HG03135 (cell line): ENCODE results near the gene TMEM131.
"Not testable (repeated sequence)": the region's sequence is repeated elsewhere in the genome, so short reads cannot be mapped to it uniquely, and the experiment has no call there.

Experiments used
- ATAC-seq: cut with Tn5 transposase; IDR thresholded peaks from one replicate; pipeline ENCODE4 v1.9.1; 2021; ENCODE audit warnings: mild to moderate bottlenecking, moderate library complexity; ENCODE audit not compliant: unreplicated experiment

Gene TMEM131

DNA sequence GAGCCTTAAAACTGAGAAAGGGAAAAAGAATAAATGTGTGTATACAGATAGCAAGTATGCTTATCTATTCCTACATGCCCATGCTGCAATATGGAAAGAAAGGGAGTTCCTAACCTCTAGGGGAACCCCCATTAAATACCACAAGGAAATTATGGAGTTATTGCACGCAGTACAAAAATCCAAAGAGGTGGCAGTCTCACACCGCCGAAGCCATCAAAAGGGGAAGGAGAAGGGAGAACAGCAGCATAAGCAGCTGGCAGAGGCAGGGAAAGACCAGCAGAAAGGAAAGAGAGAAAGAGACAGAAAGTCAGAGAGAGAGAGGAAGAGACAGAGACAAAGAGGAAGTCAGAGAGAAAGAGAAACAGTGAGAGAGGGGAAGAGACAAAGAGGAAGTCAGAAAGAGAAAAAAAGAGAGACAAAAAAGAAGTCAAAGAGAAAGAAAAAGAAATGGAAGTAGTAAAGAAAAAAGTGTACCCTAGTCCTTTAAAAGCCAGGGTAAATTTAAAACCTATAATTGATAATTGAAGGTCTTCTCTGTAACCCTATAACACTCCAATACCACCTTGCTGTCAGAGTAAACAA, 169.4 kb downstream of the TMEM131 start:
- not testable (repeated sequence) for ATAC-seq

DNA sequence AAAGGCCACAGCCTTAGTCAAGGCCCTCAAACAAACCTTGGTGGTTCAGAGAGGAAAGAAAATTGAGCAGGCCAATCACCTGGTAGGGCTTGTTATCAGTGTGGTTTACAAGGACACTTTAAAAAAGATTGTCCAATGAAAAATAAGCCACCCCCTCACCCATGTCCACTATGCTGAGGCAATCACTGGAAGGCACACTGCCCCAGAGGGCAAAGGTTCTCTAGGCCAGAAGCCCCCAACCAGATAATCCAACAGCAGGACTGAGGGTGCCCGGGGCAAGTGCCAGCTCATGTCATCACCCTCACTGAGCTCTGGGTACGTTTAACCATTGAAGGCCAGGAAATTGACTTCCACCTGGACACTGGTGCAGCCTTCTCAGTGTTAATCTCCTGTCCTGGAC, 171.7 kb downstream of the TMEM131 start:
- not testable (repeated sequence) for ATAC-seq

DNA sequence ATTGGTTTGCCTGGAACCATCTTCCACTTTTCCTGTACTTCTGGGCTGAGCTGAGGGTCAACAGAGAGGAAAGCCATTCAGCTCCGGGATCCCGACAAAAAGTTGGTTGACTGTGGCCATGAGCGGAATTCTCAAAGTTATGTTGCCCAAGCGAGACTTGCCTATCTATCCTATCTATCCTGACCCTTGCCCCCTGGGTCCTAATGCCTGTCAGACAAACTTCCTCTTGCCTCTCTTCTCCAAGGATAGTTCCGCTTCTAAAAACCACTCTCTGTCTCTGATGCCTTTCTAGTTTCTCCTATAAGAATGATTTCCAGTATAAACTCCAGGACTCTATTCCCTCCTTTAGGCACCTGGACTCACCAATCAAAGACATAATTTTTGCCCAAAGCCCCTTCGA, 173.9 kb downstream of the TMEM131 start:
- not testable (repeated sequence) for ATAC-seq

DNA sequence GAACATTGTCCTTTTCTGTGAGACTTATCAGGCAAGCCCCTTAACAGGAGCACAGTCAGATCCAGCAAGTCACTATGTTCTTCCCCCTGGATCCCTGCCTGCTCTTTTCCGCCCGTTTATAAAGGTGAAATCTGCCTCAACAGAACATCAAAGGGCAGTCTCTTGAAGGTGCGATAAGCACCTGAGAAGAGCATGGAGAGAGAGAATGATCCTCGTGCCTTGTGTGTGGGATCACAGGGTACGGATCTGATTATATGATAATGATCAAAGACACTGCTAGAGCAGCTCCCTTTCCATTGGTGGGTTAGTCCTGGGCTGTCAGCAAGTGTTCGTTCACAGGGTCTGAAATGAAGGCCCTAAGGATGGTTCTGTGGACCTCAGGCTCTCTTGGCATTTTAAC, 176.0 kb downstream of the TMEM131 start:
- ATAC-seq = no peak

DNA sequence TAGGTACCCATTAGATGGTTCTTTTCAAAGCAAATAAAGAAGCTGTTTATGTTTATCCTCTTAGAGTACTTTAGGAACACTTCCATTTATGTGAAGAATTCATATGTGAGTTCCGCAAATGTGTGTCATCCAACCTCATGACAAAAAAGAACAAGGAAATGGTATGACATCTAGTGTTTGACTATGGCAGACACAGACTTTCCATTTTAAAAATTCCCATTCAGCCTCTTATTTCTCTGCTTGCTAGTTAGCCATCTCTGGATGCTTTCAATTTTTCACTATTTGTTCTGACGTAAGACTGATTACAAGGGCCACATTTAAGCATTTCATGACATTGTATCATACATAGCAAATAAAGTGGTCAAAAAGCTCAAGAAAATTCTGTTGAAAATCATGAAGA, 179.3 kb downstream of the TMEM131 start:
- no peak for ATAC-seq

DNA sequence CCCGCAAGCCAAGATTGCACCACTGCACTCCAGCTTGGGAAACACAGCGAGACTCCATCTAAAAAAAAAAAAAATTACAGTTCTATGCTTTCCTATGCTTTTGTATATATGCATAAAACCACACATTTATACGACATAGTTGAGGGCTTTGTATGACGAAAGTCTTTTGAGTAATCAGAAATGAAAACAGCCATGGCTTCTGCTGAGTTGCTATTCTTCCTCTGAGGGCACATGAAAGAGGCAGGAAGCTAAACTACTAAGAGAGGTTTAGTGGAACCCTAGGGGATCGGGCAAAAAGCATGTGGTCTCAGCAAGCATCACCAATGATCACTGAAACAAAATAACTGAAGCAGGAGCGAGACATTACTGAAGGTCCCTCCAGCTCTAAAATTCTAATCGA, 182.8 kb downstream of the TMEM131 start:
- no peak for ATAC-seq

DNA sequence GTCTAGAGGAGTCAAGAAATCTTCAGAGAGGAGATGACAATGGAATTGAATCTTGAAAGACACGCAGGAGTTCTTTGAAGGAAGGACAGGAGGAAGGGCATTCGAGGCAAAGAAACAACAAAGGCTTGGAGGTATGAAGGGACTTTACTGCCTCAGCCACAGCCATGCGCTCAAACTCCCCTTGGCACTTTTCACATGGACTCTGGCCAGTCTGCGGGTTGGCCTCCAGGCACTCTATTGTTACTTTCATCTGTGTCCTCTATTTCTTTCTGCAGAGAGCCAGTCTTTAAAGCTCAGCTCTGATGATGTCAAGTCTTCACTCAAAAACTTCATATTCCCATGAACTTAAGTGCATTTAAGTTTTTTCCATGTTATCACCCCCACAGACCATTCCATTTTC, 186.9 kb downstream of the TMEM131 start:
- no peak for ATAC-seq

DNA sequence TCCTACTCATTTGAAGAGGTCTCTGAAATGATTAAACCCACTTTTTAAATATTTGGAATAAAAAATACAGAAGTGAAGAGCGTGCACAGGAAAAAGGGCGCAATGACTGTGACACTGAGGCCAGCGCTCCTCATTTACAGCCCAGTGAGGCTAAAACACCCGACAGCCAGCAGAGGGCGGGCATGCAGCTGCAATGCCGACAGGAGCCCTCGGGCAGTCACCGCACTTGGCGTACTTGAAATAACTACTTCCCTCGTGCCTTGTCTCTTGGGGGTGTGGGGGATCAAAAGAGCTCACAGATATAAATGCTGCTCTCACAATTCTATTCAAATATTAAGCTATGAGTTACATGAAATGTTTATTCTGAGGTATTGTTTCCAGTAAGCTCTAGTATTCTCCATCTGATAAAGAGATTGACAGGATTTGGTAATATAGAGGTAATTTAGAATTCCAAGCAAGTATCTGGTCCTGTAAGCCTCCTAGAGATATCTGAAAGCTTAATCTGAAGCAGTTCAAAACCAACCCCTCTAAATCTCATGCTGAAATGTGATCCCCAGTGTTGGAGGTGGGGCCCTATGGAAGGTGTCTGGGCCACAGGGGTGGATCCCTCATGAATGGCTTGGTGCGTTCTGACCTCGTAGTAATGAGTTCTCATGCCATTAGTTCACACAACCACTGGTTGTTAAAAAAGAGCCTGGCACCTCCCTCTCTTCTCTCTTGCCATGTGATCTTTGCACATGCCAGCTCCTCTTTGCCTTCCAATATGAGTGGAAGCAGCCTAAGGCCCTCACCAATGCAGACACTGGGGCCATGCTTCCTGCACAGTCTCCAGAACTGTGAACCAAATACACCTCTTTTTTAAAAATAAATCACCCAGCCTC, 188.8 kb downstream of the TMEM131 start:
- peak; percentile 71 for ATAC-seq

DNA sequence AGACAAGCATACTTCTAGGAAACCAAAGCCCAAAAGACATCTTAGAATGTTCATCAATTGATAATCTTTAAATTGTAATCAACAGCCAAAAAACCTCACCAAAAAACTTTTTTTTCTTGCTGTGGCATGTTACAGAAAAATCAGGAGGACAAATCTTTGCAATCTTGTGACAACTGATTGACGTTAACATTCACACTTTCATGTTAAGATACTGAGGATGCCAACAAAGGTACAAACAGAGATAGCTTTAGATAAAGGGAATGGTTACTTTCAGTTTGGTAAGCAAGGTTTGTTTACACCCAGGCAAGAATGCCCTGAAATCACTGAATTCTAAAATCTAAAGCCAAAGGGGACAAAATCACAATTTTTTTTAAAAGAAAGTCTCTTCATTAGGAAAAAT, 190.0 kb downstream of the TMEM131 start:
- ATAC-seq = no peak

DNA sequence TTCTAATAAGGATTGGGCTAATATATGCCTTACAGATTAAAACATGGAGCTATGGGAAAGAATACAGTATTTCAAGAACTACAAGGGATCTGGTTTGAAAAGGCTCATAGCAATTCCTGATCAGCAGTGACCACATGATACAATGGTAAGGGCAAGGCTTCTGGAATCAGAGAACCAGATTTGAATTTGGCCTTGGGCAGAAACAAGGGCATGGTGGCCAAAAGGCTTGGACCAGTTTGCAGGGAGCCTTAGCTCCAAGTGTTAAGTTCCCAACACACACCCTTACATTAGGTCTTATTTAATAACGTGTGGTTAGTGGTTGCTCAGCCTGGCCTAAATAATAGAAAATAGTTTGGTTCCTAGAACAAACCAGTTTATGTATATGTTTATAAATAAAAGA, 194.7 kb downstream of the TMEM131 start:
- ATAC-seq = no peak

DNA sequence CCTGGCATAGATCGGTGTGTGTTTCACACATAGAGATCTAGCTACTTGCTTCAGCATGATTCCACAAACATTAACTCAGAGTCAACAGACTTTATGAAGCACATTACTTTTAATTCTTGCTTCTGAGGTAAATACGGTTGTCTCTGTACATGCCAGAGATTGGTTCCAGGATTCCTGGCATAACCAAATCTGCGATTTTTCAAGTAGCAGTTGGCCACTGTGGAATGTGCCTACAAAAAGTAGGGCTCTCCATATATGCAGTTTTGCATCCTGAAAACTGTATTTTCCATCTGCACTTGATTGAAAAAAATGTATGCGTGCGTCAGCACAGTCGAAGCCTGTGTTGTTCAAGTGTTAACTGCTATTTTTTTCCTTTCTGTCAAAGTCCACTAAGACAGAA, 197.3 kb downstream of the TMEM131 start:
- ATAC-seq = no peak

DNA sequence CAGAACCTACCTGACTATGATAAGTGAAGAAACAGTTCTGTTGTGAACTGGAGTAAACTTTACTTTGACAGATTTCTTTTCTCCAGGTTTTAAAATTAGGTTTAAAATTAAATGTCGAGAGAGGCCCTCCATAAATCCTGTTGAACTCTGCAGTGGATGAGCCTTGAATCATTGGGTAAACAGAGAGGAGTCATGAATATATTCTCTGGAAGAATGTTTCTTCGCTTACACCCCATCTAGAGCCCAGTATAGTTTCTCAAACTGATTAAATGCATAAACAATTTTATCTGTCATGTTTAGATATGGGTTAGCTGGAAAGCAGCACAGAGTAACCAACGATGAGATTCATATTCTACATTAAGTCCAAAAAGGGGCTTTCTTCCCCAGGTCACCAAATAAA, 198.4 kb downstream of the TMEM131 start:
- ATAC-seq = no peak

DNA sequence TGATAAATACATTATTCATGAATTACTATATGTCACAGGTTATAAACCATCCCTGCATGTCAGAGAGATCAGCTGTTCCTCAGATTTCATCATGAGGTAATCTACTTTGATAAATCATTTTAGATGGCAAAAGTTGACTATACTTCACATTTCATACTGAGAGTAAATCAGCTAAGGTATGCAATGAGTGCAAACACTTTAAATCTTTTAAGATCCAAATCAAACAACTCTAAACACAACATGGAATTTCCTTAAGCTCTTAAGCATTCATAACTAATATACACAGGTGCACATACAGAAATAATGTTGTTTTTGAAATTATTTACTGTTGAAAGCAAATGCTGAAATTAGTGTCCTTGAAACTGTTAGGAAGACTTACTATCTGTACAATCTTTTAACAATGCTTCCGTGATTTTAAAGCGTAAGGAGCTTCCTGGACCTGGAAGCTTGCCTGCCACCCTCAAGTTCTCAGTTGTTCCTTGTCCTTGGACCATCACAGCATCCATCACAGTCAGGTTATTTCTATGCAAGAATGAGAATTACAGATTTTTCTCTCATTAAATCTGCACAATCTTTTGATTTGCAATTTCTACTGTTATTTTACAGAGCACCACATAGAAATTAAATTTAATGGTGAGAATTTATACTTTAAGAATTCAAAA, 199.2 kb downstream of the TMEM131 start:
- ATAC-seq = no peak

DNA sequence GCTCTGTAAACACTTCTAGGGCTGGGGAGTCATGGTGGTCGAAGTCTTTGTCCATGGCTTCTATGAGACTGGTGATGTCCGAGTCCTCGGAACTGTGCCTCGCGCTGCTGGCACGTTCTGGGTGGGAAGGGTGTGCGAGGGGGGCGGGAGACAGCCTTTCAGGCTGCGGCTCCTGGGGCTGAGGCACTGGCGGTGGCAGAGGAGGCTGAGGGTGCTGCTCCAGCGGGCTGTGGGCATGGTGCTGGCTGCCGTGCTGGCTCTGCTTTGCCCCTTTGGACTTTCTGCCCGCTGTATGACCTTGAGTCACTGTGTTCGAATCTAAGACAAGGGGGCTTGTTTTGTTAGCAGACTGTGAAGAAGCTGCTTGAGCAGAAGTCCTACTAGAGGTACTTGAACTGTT, 203.3 kb downstream of the TMEM131 start:
- ATAC-seq = no peak

DNA sequence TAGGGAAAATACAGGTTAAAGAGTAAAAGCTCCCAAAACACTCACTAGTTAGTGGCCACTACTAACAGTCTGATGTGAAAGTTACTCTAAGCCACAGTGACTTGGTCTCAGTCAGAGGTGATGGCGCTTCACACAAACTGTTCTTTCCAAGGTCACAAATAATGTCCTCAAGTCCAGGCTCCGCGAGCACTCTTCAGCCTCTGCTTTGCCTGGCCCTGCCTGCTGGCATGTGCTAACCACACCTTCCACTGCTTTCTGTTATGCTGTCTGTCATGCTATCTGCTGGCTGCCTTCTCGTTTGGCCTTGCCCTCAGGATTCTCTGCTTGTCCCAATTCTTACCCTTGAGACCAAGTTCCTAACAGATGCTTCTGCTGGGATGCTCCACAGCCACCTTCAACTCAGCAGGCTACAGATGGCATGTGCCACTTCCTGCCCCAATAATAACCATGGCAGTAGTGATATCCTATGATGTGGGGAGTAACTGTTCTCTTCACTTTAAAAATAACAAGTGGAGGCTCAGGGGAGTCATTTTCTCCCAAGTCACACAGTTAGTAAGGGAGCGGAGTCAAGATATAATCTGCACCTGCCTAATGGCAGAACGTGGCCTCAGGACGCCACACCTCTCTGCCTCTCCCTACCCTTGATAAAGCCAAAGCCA, 206.6 kb downstream of the TMEM131 start:
- no peak for ATAC-seq

DNA sequence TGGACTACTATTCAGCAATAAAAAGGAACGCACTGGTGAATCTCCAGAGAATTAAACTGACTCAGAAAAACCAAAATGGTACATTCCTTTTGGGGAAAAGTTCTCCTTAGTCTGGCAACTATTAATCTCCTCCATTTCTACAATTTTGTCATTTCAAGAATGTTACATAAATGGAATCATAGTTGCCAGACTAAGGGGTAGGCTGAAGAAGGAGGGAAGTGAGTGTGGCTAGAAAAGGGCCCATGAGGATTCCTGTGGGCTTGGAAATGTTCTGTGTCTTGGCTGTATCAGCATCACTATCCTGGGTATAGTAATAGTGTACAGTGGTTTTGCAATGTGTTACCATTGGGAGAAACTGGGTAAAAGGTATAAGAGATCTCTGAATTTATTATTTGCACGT, 209.9 kb downstream of the TMEM131 start:
- no peak for ATAC-seq

DNA sequence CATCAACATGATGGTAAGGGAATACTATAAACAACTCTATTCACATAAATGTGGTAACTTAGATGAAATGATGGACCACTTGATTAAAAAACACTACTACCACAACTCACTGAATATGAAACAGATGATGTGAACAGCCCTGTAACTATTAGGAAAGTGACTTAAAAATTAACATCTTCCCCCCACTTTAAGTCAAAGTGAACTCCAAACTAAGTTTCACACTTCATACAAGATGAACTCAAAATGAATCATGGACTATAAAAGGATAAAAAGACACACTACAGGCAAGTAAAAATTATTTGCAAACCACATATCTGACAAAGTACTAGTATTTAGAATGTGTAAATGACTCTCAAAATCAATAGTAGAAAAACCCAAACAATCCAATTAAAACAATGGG, 210.8 kb downstream of the TMEM131 start:
- no peak for ATAC-seq

DNA sequence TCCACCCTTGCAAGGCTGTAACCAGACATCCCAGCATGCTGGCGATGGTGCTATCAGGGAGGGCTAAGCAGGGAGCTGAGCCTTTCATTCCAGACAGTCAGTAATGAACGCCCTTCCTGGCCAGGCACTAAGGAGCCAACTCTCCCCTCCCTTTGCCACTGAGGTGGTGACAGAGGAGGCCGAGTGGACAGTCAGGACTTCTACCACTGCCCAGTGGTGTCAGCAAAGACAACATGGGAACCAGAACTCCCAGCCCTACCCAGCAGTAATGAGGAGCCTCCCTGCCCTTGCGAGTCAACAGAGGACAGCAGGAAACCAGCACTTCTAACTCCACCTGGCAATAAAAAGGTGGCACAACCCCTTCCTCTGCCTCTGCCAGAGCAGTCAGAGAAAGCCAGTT, 213.8 kb downstream of the TMEM131 start:
- ATAC-seq = no peak

DNA sequence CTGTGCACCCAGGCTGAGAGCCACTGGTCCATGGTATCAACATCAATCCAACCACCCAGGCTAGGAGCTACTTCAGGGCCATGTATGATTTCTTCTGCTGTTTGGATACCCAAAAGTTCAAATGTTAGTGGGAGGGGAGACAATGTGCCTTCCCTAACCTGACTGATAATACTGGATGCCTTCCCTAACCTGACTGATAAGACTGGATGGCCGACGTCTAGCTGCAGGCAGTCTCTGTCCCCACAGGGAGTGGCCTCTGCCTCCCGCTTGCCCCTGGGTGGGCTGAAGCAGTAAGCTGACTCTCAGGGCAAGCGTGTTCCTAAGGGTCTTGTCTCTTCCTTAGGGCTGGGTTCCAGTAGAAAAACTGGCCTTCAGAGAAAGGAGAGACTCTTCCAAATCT, 216.6 kb downstream of the TMEM131 start:
- ATAC-seq = no peak

DNA sequence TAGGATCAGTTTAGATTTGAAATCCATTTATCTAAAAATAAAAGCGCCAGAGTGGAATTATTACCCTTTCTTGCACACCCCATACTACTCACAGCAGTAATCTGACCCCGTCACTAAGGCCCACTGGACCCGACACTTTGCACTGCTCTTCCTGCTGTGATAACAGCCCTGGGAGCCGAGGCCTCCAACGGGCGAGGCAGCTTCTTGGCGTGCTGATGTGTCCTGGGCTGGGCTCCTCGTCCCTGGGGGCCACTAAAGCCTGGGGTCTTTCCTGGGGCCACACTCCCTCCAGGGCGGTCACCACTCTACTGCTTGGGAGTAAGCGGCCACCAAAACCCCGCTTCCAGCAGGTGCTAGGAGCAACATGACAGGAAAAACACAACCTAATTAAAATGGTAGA, 220.7 kb downstream of the TMEM131 start:
- ATAC-seq = no peak

DNA sequence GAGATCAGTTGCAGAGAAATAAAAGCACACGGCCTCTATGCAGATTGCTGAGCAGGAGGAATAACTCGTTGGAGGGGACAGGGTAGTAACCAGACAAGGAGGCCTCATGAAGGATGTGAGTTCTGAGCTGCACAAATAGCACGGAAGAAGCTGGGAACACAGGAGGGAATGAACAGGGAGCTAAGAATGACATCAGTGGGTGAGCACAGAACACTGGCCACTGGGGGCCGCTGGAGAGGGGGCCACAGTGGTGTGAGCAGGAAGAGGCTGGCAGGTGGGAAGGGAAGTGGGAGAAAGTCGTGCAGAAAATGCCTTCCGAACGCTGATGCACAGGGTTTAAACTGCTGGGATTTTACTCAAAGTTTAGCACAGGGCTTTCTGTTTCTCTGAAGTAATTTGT, 221.3 kb downstream of the TMEM131 start:
- ATAC-seq = no peak

DNA sequence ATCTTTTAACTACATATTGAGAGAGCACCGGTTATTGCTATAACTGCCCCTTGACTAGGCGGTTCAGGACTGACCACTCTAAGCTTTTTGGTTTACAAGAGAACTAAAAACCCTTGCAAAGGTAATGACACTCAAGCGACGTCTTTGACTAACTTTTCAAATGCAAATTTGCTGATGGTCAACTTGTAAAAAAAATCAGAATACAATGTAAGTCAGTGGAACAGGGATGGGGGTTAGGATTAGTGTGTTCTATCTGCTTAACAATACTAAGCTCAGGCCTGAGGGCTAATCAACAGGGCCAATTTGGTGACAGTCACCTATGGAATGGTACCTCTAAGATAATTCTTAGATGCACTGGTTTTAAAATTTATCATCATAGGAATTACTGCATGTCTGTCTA, 225.3 kb downstream of the TMEM131 start:
- no peak for ATAC-seq
